HG02798 (cell line): Measurements from ENCODE around the gene SH3PXD2A.

Experiments
- ATAC-seq: cut with Tn5 transposase; IDR thresholded peaks from one replicate; pipeline ENCODE4 v1.9.1; 2021; ENCODE audit warnings: mild to moderate bottlenecking; ENCODE audit not compliant: unreplicated experiment, poor library complexity

Gene SH3PXD2A

GRCh38 chr10:103660364-103661197 lies 194.8 kb downstream of the SH3PXD2A start:
- peak; percentile 23 for ATAC-seq

GRCh38 chr10:103659674-103660363 lies 195.6 kb downstream of the SH3PXD2A start:
- ATAC-seq = peak; percentile 76

DNA sequence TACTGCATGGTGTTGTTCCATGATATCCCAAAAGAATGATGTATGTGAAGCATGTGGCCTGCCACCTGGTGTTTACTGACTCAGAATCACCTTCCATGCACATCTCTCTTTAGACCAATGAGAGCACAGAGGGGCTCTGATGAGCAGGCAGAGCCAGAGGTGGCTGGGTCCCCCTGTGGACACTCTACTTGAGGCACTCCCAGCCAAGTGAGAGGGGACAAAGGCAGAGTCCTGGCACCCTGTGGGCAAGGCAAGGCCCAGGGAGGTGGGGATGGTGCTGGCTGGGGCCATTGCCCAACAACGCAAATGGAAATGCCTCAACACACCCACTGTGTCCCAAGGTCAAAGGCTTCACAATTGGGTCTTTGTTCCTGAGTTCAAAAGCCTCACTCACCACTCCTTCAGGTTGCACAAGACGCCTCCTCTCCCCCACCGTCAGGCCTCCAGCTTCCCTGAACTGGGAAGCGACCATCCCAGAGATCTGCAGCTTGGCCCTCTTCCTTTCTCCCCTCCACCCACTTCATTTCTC lies 197.3 kb downstream of the SH3PXD2A start:
- no peak for ATAC-seq

DNA sequence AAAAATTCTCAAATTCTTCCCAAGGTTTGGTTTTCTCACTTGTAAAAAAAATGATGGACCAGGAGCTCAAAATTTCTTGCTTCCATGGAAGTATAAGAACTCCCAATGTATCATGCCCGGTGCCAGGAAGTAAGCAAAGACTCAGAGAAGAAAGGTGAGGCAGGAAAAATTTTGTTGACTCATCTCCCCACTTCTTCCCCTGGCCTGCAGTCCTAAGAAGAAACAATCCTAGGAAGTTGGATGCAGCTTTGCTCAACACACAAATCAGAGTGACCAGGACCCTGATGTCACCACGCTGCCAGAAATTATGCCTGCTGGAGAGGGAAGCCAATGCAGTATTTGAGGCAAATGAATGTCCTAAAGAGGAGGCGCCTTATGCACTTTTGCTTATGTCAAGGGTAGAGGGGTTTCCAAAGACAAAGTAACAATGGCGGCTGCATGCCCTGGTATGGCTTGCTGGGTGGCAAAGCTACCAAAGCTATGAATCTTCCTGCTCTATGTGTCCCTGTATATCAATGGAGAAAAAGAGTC lies 198.2 kb downstream of the SH3PXD2A start:
- ATAC-seq = no peak

DNA sequence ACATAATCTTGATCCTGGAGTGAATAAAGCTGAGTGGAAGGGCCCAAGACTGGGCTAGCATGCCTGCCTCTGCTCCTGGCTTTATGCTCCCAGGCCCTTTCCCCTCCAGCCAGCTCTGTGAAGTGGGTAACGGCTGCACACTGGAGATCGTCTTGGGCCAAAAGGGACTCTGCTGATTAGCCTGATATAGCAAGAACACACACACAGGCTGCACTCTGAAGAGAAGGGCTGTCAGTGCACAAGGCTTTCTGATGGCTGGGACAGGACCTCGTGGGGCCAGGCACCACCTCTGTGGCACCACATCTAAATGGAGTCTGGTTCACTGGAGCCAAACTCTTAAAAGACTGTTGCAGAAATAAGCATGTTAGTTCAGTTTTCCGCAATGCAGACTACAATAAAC lies 200.5 kb downstream of the SH3PXD2A start:
- ATAC-seq = no peak

DNA sequence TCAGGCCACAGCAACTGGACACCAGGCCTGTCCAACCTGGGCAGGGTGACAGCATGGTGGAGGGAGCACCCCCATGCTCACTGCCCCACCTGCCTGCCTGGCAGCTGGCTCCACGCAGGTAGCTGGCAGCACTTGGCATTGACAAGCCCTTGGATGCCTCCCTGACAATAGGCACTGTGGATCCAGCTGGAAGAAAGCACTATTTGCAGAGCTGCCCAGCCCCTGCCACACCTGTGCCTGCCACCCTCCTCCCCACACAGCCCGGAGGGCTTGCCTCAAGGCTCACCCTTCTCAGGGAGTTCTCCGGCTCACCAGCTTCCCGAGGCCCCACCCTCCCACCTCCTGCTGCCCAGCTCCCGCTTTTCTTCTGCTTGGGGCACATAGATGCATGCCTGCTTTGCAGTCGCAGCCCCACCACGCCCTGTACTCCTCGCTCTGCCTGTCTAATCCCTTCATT lies 201.8 kb downstream of the SH3PXD2A start:
- no peak for ATAC-seq

DNA sequence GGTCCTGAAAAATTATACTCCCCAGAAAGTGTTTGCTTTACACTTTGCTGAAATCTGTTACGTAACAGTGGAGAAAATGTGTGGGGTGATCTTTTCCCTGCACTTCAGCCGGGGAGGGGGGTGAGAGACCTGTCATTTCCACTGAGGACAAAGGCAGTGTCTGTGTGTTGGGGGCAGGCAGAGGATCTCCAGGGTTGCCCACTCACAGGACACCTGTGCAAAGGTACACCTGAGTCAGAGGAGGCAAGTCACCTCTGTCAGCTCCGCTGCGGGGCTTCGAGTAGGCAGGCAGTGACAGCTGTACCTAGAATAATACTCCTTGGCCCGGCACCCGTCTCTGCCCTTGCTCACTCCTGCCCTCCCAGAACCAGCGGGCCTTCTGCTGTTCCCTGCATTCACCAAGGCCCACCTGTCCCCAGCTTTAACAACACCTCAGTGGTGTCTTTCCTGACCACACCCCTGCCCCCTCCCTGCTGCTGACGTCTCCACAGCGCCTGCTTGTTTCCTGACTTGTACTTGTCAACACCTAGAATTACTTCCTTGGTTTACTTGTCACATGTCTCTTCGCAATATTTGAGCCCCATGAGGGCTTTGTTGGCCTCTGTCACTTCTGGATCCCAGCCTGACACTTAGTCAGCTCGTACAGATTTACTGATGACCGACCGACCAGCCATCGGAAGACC lies 202.6 kb downstream of the SH3PXD2A start:
- no peak for ATAC-seq

DNA sequence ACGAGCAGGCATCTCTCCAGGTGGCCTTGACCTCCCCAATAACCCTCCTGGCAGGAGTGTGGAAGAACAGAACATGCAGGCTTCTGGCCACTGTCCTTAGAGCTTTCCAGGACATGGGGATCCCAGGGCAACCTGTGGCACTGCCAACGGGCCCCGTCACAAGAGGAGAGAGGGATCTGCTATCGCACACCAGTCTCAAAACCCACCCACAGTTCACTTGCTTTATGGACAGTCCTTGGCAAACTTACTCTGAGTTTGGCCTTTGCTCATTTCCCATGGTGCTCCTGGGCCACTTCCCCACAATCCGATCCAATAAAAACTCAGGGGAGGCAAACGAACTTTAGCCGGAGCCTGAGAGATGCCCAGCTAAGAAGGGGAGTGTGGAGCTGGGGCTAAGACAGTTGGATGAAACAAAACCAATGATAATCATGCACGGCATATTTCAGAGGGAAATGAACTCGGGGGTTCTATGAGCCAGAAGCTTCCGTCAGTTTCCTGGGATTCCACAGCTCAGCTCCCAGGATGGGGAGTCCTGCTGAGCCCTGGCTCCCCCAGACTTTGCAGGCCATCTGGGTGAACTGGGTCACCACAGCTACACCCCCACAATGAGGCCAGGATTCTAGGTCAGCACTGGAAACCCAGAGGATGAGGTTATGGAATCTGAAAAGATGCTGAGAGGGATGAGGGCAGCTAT lies 203.4 kb downstream of the SH3PXD2A start:
- ATAC-seq = no peak

- no peak for ATAC-seq
These were observed 204.0 kb downstream of the SH3PXD2A start for GRCh38 chr10:103651333-103651732.

- no peak for ATAC-seq
These were observed 205.5 kb downstream of the SH3PXD2A start for GRCh38 chr10:103649654-103650423.

- ATAC-seq = no peak
These were observed 206.5 kb downstream of the SH3PXD2A start for GRCh38 chr10:103648636-103649532.

DNA sequence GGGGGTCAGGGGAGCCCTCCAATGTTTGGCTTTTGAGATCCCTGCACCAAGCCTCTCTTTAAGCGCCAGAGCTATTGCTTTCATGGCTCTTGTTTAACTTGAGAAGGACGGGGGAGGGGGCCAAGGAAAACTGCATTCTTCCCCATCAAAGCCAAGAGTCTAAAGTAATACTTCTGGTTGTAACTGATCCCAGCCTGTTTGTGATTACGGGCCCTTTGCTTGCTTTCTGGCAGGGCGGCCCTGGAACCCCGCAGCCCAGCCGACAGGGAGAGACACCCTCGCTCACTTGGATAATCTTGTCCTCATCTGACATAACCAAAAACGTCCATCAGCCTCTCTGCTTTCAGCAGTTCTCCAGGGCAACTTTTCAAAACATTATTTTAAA lies 207.1 kb downstream of the SH3PXD2A start:
- ATAC-seq = no peak

DNA sequence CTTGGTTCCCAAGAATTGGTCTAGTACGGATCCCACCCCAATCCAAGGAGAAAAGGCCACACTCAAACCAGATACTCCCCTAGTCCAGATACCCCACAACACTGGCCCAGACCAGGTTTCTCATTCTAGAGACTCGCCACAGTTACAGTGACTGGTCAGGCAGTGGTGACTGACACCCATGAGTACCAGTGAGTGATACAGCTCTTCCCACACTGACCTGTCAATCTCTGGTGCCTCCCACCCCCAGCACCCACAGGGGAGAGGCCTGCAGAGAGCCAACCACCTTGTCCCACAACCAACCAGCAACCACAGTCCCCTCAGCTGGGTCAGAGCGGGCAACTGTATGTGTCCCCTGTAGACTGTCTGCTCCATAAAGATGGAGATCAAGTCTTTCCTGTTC lies 209.1 kb downstream of the SH3PXD2A start:
- no peak for ATAC-seq

DNA sequence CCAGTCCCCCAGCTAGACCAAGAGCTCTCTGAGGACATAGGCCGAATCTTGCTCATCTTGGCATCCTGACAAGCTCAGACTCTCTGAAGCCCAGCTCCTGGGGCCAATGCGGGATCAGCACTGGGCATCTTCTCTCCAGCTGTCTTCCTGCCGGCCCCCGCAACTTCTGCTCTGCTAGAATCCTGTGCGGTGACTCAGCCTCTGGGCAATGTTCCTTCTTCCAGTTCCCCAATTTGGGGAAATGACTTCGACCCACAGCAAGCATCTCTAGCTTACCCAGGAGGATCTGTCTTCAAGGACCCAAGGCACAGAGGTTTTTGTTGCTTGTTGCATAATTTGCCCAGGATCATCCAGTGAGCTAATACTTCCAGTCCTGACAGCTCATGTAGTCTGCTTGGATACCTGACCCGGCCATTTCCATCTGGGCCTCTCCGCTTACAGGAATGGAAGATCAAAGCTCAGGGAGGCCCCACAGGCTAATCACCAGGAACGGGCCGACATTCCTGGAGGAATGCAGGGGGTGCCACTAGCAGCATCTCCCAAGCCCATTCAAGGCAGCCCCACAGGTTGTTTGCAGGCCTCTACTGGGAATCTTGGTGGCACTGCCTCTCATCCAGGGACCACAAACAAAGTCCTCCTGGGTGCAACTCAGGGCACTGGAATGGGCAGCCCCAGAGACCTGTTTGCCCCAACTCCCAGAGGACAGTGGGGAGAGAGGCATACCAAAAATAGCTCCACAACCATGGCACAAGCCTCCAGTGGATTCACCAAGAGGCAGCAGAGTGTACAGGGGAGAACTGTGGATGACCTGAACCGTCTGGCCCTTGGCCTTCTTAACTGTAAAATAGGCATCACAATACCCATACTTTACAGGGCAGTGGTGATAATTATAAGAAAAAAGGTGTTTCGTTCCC lies 210.0 kb downstream of the SH3PXD2A start:
- no peak for ATAC-seq

DNA sequence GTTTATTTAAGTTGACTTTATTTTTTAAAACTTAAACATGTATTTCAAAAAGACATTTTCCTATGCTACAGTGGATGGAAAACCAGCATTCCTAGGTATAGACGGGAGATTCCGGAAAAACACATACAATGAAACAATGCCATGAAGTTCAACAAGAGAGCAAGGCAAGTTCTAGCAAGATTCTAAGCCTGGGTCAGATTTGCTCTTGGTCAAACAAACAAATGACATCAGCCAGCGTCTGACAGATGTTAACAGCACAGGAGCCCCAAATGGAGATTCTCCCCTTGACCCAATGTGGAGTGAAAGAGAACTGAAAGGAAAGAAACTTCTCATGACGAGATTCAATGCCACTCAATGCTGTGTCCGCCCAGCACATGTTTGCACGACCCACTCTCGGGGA lies 212.0 kb downstream of the SH3PXD2A start:
- ATAC-seq = no peak

GRCh38 chr10:103641326-103641725 lies 214.1 kb downstream of the SH3PXD2A start:
- ATAC-seq = no peak

DNA sequence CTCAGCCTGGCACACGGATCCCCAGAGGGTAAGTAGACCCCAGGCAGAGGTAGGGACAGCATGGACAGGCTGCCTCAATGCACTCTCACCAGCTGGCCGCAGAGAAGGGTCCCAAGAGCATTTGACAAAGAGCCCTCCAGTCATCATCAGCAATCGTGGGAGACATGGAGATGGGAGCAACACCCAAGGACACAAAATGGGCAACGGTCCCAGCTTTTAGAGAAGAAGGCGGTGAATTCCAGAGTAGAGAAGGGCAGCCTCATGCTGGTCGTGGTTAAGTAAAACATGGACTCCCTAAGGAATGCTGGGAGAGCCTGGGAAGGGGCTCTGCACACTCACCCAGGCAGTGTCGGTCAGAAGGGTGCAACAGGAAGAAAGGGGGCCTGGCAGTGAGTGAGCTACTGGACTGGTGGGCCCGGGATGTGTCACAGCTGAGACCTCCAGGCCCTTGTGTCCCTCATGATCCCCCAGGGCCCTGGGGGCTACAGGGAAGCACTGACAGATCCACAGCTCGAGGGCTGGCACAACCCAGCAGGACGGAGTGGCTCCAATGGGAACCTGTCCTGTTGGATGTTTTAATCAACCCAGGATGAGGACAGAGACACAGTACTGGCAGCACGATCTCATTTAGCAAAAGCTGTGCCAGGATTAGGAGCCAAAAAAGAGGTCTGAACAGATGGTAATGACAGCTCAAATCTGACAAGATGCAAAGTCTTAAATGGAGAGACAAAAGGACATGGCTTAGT lies 214.8 kb downstream of the SH3PXD2A start:
- no peak for ATAC-seq
